Activated T-helper 1 cell treated with anti-CD3 and anti-CD28 coated beads, Interleukin-2, amount 50 U/mL, for 16 hours (primary cell): ENCODE results near the gene FKBP15.
A peak's percentile ranks its signal among the peaks of the same experiment; 100 is the strongest.
"Not testable (repeated sequence)": the region's sequence is repeated elsewhere in the genome, so short reads cannot be mapped to it uniquely, and the experiment has no call there.

Source experiments
- DNase-seq, 2 donors: peaks; one replicate each; pipeline ENCODE4 v3.0.0-alpha.2; 2020; ENCODE audit warnings: low read depth in 1 of 2, low spot score in 1 of 2

FKBP15 gene, protein sequence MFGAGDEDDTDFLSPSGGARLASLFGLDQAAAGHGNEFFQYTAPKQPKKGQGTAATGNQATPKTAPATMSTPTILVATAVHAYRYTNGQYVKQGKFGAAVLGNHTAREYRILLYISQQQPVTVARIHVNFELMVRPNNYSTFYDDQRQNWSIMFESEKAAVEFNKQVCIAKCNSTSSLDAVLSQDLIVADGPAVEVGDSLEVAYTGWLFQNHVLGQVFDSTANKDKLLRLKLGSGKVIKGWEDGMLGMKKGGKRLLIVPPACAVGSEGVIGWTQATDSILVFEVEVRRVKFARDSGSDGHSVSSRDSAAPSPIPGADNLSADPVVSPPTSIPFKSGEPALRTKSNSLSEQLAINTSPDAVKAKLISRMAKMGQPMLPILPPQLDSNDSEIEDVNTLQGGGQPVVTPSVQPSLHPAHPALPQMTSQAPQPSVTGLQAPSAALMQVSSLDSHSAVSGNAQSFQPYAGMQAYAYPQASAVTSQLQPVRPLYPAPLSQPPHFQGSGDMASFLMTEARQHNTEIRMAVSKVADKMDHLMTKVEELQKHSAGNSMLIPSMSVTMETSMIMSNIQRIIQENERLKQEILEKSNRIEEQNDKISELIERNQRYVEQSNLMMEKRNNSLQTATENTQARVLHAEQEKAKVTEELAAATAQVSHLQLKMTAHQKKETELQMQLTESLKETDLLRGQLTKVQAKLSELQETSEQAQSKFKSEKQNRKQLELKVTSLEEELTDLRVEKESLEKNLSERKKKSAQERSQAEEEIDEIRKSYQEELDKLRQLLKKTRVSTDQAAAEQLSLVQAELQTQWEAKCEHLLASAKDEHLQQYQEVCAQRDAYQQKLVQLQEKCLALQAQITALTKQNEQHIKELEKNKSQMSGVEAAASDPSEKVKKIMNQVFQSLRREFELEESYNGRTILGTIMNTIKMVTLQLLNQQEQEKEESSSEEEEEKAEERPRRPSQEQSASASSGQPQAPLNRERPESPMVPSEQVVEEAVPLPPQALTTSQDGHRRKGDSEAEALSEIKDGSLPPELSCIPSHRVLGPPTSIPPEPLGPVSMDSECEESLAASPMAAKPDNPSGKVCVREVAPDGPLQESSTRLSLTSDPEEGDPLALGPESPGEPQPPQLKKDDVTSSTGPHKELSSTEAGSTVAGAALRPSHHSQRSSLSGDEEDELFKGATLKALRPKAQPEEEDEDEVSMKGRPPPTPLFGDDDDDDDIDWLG

DNA sequence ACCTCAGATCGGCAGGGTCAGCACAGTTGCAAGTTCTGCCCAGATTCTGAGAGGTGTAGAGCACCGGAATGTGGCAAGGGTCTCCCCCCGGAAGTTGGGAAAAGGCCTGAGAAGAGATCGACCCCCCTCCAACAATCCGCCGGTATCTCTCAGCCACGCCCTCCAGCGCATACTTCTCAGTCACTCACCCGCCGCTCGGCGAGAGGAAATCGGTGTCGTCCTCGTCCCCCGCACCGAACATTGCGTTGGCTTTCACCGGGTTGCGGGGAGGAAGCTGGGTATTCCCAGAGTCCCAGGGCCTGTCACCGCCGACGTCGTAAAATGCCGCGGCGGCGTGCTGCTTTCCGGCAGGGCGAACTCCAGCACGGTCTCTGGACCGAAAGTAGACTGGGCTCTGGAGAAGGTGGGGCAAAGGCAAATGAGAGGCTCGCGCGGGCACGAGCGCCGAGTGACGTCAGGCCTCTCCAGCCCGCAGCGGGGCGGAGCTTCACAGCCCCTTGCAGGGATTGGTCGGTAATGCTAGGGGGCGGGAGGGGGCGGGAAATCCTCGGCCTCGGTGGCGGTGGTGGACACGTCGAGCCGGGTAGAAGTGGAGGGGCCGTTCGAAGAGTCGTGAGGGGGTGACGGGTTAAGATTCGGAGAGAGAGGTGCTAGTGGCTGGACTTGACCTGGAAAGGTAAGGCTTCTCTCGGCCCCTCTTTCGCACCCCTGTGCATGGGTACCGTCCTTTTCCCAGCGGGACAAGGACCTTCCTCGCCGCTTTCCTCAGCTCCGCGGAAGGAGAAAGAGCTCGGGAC is at the start of gene FKBP15, which contains the start of gene SLC31A1:
Gene FKBP15, minus strand, starts transcription at position 275 of the 797 bp plus-strand sequence. Its CDS starts 34 bp downstream, at position 241.
Gene SLC31A1, plus strand, starts transcription at position 542 of the 797 bp plus-strand sequence. CDS start 34,605 bp downstream, outside the sequence.
- peak; percentile 90 to 95 for DNase-seq

DNA sequence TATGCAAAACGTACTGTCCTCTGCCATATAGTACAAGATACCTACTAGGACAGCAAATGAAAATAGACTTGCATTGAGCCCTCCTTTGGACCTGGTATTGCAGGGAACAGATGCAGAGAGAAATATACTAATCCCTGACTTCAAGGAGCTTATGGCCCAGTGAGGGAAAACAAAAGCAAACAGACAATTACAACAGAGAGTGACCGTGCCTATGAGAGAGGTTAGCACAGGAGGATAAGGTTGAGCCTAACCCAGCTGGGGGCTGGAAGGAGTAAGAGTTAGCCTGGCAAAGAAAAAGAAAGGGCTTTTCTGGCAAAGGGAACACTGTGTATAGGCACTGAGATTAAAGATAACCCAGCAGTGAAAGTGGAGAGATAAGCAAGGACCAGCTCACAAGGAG is 48.8 kb upstream of the FKBP15 start:
- DNase-seq, result no peak

DNA sequence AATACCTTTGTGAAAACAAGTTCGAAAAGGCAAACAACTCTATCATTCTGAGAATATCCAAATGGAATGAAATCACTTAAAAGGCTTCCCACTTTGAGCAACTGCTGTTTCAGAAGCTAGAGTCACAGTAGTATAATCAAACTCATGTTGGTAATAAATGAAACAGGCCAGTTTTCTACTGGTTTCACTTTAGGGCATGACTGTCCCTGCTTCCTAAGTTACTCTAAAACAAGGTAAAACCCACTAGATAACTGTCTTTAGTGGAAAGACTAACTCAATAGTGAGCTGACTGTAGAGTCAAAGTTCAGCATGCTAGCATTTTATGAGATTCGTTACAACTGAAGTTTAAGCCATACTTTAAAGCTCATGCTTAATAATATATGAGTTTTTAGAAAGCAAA is 48.3 kb upstream of the FKBP15 start:
- DNase-seq, result no peak

DNA sequence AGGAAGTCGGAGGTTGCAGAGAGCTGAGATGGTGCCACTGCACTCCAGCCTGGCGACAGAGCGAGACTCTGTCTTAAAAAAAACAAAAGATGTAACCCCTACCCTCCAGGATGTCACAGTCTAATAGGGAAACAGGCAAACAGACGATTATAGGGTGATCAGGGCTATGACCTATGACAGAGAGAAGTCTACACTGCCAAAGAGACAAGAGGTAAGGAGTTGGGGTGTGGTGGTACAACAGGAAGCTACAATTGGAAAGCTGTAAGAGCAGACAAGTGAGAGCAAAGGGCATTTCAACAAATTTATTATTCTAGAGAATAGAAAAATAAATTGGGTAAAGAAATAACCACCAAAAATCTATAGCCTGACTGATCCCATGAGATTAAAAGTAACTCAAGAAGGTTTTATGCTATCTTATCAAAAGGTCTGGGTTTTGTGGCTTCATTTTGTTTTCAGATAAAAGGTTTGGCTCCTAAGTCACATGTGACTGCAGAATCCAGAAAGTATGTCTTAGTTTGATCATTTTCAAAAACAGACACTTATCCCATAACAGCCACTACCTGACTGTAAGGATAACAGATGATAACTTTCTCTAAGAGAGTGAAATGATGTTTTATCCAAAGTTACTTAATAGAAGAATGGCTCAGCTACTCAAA is 47.0 kb upstream of the FKBP15 start:
- no peak for DNase-seq

DNA sequence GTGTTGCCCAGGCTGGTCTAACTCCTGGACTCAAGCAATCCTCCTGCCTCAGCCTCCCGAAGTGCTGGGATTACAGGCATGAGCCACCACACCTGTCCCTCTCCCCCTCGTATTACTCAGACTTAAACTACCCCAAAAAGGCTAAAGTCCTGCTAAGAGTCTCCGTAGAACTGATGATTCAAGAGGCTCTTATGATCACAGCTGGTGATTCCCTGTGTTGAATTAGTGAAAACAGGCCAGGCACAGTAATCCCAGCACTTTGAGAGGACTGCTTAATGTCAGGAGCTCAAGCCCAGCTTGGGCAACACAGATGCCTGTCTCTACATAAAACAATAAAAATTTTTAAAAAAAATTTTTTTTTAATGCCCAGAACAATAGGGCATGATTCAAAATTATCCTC is 45.1 kb upstream of the FKBP15 start:
- no peak for DNase-seq

DNA sequence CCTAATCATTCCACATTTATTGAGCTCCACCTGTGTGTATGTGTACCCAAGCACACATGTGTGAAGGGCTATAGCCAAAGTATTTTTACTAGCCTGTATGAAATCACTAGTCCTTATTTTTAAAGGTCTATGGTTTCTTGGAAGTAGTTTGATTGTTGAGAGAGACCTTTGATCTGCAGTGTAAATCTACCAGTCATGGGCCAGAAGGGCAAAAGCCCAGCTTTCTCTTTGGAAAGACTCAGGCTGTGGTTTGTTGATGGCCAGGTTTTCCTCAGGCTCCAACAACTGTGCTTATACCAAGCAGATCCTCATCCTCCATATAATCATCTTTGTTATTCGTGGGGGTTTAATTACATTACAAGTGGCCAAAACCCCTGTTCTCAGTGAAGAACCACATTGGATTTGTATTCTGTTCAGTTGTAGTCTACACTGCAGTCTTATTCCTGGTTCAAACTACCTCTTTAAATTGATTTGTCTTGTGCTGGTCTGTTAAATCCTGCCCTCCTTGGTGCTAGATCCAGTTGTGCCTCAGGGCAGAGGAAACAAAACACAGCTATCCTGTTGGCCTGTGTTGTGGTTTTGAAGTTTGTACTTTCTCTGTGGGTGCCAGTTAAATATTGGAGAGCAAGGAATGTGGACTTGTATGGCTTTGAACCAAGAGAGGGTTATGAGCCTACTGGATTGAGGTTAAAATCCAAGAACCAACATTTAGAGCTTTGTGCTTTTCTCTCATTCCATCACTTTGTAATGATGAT is 41.0 kb upstream of the FKBP15 start:
- no peak for DNase-seq

DNA sequence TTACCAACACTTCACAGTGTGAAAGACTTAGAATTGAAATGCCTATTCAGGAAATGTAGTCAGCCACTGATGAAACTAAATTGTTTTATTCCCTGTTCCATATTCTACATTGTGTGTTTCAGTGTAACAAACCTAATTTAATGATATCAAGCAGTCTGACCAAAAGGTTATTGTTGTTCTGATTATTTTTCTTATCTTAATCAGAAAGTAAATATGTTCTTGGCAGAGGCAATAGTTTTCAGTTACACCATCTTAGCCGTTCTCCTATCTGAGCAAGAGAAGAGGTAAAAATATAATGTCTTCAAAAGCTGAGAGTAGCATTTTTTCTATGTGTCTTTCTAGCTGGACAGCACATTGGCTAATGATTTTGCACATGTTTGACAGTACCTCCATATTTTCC is 37.2 kb upstream of the FKBP15 start:
- no peak for DNase-seq

DNA sequence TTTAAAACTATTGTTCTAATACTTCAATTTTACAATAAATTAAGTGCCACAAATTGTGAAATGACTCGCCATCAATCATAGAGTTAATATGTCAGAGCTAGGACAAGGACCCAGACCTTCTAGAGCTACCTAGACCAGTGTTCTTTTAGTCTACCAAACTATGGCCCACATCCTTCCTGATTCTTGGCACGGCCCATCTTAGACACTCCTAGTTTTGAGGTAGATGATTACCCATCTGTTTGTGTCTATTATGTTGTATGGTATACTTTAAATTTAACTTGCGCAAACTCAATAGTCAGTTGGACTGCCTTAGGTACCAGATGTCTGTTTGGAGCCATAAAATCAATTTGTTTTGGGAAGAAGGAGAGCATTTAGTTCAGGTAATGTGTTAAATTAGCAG is 36.8 kb upstream of the FKBP15 start:
- no peak for DNase-seq

DNA sequence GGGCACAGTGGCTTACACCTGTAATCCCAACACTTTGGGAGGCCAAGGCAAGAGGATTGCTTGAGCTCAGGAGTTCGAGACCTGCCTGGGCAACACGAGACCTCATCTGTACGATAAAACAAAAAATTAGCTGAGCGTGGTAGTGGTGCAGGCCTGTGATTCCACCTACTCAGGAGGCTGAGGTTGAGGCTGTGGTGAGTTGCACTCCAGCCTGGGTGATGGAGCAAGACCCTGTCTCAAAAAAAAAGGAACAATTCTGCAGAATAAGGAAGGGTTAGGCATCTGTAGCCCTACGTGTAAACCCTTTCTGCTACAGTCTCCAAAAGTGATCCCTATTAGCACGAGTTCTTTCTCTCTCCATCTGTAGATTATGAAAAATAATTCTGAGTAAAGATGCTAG is 34.4 kb upstream of the FKBP15 start:
- DNase-seq, result no peak

DNA sequence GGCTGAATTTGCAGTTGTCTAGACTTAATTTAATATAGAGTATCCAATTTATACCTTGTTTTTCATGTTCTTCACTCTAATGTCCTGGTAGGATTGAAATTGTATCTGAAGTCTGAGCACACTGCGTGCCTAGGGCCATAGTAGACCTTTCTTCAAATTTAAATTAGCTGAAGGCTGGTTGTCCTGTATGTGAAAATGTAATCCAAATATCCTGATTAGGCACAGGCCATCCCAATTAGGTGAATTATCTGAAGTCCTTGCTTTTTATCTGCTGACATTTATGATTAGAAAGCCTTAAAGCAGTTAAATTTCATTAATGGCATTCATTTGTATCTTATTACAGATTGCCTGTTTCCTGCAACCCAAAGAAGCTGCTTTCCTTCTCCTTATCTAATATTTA is 33.9 kb upstream of the FKBP15 start:
- DNase-seq, result no peak

DNA sequence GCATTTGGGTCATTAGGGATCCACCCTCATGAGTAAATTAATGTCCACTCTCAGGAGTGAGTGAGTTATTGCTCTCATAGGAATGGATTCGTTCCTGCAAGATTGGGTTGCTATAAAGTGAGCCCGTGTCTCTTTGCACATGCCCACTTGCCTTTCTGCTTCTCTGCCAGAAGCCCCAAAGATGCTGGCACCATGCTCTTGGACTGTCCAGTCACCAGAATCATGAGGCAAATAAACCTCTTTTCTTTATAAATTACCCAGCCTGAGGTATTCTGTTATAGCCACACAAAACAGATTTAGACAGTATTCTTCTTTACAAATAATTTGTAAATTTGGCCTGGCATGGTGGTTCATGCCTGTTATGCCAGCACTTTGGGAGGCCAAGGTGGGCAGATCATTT is 29.7 kb upstream of the FKBP15 start:
- no peak for DNase-seq

DNA sequence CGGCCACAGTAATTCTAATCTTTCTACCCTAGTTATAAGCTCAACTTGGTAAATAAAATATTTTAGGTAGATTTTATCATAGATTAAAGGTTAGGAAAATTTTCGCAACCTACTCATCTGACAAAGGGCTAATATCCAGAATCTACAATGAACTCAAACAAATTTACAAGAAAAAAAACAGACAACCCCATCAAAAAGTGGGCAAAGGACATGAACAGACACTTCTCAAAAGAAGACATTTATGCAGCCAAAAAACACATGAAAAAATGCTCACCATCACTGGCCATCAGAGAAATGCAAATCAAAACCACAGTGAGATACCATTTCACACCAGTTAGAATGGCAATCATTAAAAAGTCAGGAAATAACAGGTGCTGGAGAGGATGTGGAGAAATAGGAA is 28.6 kb upstream of the FKBP15 start:
- not testable (repeated sequence) for DNase-seq

DNA sequence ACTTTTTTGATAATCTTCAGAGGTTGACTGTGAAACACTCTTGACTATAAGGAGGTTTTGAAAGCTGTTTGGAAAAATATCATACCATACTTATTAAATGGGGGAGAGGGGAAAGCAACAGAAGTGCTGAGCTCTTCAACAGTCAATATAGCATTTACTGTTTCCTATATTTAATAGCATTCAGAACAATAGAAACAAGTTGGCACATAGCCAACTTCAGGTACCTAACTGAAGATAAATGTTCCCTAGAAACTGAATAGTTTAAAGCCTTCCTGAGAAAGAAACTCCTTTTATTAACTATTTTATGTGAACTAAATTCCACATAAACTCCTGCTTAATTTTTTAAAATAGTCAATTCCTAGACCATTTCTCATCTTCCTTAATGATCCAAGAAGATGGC is 26.6 kb upstream of the FKBP15 start:
- DNase-seq, result no peak

DNA sequence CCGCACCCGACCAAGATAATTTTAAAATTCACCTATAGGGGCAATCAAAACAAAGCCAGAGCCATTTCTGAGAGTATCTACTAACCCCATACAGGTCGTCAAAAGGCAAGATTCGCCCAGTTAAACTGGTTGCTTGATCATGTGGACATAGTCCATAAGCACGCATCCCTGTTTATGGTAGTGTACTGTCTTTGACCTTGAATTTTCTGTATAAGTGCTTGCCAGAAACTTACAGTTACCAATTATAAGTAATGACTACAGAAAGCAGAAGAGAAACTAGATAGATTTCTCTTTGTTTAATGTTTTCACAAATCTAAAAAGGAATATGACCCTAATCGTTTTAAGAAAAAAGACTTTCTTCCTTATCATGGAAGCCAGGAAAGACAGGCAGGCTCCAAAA is 25.9 kb upstream of the FKBP15 start:
- no peak for DNase-seq

DNA sequence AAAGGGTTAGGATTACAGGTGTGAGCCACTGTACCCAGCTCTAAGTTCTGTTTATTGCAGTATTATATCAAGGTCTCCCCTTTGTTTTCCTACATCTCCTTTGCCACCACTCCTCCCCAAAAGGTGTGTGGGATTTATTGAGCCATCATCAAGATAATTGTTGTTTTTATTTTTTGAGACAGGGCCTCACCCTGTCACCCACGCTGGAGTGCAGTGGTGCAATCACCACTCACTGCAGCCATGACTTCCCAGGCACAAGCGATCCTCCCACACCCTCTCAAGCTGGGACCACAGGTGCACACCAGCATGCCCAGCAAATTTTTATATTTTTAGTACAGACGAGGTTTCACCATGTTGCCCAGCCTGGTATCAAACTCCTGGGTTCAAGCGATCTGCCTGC is 24.8 kb upstream of the FKBP15 start:
- no peak for DNase-seq

DNA sequence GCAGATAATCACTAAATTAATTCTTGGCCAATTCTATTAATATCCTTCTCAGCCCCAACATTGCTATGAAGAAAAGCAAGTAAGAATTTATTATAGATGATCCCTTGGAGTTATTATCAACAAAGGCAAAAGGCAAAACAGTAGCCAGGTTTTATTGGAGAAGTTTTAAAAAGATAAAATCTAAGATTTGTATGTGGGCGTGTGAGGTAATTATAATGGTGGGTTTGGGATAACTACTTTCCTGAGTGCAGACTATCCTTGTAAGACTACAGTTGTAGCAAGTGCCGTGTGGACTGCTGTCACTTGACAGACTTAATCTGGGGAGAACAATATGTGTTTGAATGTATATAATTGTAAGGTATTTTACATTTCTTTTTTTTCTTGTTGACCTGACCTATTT is 23.5 kb upstream of the FKBP15 start:
- DNase-seq, result no peak

DNA sequence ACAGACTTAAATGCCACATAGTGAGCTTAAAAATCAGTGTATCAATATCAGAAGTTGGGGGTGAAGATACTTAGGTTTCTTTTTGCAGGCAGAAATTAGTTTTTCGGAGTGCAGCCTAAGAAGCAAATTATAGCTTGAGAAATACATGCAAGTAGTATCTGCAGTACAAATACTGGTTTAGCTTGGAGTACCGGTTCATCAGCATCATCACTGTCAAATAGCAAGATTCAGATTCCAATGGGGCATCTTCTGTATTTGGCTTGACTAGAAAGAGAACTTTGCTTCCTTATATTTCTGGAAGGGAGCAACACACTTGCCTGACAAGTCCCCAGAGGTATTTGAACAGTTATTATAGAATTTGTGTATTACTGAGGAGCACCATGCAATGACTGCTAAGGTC is 20.1 kb upstream of the FKBP15 start:
- DNase-seq, result no peak

DNA sequence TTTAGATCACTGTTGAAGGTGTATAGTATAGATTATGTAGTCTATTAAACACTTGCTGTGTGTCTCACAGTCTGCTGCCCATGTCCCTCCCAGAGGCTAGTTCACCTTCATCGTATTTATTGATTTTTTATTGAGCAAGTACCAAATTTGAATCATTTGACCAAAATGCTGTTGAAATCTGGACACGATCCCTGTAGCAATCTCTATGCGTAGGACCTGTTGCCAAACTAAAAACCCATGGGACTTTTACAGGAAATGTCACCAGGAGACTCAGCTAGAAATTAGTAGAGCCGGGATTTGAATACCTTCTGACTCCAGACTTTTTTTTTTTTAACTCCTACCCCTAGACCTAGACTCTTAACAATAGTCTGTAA is 17.8 kb upstream of the FKBP15 start:
- DNase-seq, result no peak

DNA sequence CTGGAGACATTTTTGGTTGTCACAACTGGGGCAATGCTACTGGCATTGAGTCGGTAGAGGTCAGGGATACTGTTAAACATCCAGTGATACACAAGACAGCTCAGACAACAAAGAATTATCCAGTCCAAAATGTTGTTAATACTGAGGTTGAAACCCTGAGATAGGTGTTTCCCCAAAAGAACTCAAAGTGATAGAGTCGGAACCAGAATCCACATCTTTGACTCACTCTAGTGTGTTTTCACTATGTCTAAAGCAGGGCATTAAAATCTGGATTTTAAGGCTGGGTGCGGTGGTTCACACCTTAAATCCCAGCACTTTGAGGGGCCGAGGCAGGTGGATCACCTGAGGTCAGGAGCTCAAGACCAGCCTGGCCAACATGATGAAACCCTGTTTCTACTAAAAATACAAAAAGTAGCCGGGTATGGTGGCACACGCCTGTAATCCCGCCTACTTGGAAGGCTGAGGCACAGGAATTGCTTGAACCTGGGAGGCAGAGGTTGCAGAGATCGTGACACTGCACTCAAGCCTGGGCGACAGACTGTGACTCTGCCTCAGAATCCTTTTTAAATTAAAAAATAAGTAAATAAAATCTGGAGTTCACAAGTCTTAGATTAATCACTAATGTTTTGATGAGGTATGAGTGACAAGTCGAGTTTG is 17.3 kb upstream of the FKBP15 start:
- no peak for DNase-seq
